GM08714 (cell line): ENCODE measurements around the gene CCDC171.
A peak's percentile ranks its signal among the peaks of the same experiment; 100 is the strongest.
"Not testable (repeated sequence)": the region's sequence is repeated elsewhere in the genome, so short reads cannot be mapped to it uniquely, and the experiment has no call there.

ENCODE experiments used
- H3K4me3 ChIP-seq: fragments of 200-500 bp; sonication (Bioruptor generic); 2 replicates; pipeline ENCODE4 v1.5.1; 2014; ENCODE audit warnings: mild to moderate bottlenecking, low read length, inconsistent platforms
- ZNF274 ChIP-seq: IDR thresholded peaks from 2 replicates; pipeline ENCODE4 v1.6.1; 2012; ENCODE audit warnings: mild to moderate bottlenecking, low read depth, low read length

Gene CCDC171

DNA sequence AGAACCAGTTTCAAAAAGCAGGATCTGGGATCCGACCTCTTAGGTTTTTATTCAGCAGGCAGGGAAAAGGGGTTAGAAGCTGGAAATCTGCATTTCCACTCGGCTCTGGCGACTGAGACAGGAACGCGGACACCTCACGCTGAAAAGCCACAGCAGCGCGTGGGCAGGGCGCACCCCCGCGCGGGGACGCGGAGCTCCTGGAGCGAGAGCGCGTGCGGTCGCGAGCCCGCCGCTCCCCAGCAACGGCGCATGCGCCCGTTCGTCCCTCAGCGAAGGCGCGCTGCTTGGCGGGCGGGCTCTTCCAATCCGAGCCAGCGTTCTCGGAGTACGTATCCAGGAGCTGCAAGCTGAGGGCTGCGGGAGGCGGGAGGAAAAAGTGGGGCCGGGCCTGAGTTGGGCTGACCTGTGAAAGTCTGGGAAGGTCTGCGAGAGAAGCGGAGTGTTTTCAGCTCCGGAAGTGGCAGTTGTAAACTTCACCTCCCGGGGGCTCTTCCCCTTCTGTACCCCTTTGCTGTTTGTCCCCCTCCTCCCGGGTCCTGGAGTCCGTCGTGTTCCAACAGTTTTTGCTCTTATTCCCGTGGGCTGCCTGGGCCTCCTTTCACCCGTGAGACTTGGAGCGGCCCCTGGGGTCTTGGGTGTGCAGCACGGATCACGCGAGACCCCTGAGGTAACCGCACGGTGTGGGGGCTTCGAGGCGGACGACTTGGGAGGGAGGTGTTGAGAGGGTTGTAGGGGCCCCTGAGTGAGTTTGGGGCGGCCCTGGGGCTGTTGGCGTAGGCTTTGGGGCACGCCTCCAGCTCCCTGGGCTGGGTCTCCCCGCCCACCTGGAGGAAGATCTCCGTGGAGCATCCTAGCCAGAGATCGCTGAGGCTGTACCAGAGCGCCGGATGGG is at the start of gene CCDC171:
Gene CCDC171 (plus strand): TSS at position 408 of the 892 bp plus-strand sequence. CDS start 11,046 bp downstream, outside the sequence.
- TF ChIP-seq ZNF274 = no peak
- peak within 1 kb of the TSS; percentile 58 for H3K4me3 ChIP-seq

GRCh38 chr9:15505921-15506320 is 46.9 kb upstream of the CCDC171 start:
- H3K4me3 ChIP-seq = no peak overlapping the region
- TF ChIP-seq ZNF274 = no peak

GRCh38 chr9:15509931-15510788 is 42.7 kb upstream of the CCDC171 start:
- H3K4me3 ChIP-seq = peak overlapping the region; percentile 100
- TF ChIP-seq ZNF274 = no peak

DNA sequence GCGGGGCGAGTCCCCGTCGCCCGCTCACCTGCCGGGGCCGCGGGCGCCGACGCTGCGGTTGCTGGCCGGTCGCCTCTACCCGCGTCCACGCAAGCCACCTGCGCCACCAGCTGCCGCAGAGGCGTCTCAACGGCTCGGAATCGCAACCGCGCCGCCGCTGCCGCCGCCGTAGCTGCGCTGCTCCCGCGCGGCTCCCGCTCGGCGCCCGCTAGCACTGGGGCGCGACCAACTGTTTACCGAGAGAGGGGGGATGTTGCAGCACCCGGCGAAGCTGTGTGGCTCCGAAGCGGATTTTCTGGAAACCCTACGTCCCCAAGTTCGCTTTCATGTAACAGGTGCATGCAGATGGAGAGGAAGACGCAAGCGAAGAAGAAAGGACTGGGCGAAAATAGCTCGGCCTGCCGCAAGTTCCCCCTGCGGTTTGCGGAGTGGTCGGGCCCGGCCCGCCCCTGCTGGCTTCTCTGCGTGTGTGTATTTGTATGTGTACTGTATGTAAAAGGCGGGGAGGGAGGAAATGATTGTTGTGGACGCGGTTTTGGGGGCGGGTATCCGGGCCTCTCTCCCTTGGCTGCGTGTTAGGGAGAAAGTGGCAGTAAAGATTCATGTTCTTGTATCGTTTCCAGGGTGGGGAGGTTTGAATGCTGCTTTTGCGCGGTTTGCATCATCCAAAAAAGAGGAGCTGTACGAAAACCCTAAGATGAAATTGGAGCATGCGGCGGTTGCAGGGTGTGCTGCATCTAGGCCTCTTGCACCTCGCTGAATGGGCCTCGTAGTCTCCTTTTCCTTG is 41.9 kb upstream of the CCDC171 start, which contains the start of gene PSIP1:
Gene PSIP1 (minus strand): TSS at position 182 of the 787 bp plus-strand sequence. CDS start 782 bp downstream, outside the sequence.
- peak within 1 kb of the TSS; percentile 100 for H3K4me3 ChIP-seq
- no peak for TF ChIP-seq ZNF274

- H3K4me3 ChIP-seq = no peak overlapping the region
- no peak for TF ChIP-seq ZNF274
Observed at GRCh38 chr9:15512204-15512603, 40.6 kb upstream of the CCDC171 start.

DNA sequence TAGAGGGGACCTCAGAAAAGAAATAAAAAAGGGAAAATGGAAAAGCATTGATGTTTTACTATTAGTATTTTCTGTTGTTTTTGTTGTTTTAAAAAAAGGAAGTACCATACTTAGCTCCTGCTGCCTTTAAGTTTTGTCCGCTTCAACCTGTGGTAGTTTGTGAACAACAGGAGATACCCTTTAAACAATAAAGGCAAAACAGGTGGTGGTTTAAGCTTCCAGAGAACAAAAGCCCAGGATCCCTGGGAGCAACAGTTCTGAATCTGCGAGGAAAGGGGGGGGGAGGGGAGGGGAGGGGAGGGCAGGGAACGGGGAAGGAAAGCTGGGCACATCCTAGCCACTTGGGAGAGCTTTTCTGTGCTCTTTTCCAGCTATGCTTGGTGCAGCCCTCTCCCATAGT is 40.0 kb upstream of the CCDC171 start:
- H3K4me3 ChIP-seq = no peak overlapping the region
- TF ChIP-seq ZNF274 = no peak

- no peak overlapping the region for H3K4me3 ChIP-seq
- no peak for TF ChIP-seq ZNF274
Observed at GRCh38 chr9:15513335-15513734, 39.5 kb upstream of the CCDC171 start.

DNA sequence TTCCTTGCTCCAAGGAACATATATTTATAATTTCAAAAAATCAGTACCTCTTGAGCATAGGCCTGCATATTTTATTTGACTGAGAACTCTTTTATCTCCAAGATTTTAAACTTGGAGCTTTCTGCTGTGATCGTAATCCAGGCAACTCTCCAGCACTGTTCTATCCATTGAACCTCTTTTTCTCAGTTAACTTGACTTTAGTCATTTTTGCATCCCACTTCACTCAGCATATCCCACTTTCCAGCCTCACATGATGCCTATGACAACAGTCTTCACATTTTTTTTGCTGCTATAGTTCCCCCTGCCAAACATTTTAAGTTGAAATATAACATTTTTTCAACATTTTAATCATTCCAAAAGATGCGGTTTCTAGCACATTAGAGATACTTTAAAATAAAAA is 33.0 kb upstream of the CCDC171 start:
- no peak for TF ChIP-seq ZNF274
- H3K4me3 ChIP-seq = no peak overlapping the region

GRCh38 chr9:15521254-15521653 is 31.6 kb upstream of the CCDC171 start:
- no peak for TF ChIP-seq ZNF274
- no peak overlapping the region for H3K4me3 ChIP-seq

GRCh38 chr9:15522130-15522755 is 30.6 kb upstream of the CCDC171 start:
- no peak for TF ChIP-seq ZNF274

DNA sequence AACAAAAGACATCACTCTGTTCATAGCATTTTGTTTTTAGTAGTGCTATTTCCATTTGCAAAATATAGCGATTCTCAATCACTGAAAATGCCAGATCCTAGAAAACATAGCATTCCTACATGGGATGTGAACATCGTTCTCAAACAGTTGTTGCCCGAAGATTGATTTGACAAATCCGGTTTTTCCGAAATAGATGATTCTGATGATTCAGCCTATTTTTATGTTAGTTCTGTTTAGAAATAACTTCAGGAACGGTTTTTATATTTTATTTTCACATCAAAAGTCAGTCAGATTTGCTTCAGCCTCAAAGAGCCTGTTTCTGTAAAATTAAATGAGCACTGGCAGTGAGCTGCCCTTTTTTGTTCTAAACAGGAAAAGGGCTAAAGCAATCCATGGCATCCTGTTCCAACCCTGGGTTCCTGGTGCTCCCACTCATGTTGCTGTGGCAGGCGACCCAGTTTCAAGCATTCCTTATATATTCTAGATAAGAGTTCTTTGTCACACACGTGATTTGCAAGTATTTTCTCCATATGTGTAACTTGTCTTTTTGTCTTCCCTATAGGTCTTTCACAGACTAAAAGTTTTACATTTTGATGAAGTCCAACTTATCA is 27.9 kb upstream of the CCDC171 start:
- TF ChIP-seq ZNF274 = no peak
- H3K4me3 ChIP-seq = no peak overlapping the region

More at GRCh38 chr9:15522130-15522755, 30.6 kb upstream of the CCDC171 start:
- H3K4me3 ChIP-seq = no peak overlapping the region

DNA sequence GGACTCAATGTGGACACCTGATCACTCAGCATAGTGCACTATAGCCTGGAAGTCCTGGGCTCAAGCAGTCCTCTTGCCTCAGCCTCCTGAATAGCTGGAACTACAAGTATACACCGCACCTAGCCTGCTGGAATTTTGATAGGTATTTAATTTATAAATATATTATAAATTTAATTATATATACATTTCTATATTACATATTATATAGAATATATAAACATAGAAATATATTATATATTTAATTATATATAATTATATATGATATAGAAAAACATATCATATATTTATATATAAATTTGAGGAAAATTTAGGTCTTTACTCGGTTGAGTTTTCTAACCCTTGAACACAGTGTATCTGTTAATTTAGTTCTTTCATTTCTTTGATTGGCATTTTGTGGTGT is 26.9 kb upstream of the CCDC171 start:
- H3K4me3 ChIP-seq = no peak overlapping the region
- TF ChIP-seq ZNF274 = no peak

DNA sequence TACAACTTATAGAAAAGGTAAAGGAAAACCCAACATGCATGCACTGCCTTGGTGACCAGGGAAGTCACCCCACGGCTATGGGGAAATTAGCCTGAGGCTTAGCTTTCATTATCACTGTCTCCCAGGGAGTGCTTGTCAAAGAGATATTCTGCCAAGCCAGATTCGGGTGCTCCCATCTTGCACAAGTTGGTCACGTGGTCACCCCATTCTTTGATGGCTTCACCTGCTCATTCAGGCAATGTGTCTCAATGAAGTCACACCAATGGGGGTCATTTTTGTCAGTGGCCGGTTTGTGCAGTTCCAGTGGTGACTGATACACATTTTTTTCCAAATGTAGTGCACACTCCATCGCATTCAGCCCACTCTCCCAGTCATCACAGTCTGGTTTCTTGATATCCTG is 25.8 kb upstream of the CCDC171 start:
- not testable (repeated sequence) for H3K4me3 ChIP-seq
